Keratinocyte (primary cell): ENCODE measurements around the gene MKX.
A peak's percentile ranks its signal among the peaks of the same experiment; 100 is the strongest.

Experiments used
- CTCF ChIP-seq, 3 experiments: IDR thresholded peaks in 1 of 3; conservative IDR thresholded peaks in 1 of 3; optimal IDR thresholded peaks in 1 of 3; 2 replicates in 2 of 3; 3 replicates in 1 of 3; pipeline versions ENCODE3 to v1.5.1; 2011; ENCODE audit warnings: low read length in 3 of 3, mild to moderate bottlenecking in 3 of 3, moderate library complexity in 2 of 3, control low read depth in 1 of 3, inconsistent platforms in 1 of 3; ENCODE audit not compliant: insufficient read depth in 2 of 3; ENCODE audit errors: extremely low read depth in 1 of 3
- EZH2 ChIP-seq: IDR thresholded peaks from one replicate; pipeline ENCODE4 v1.6.1; 2012; ENCODE audit warnings: inconsistent platforms, mild to moderate bottlenecking, low read length, moderate library complexity

GRCh38 chr10:27743877-27744801 lies 1.5 kb downstream of the MKX start:
- TF ChIP-seq CTCF (optimal IDR thresholded peaks at IDR 0.05 in 1 of 3, IDR thresholded peaks at IDR 0.05 in 1 of 3, conservative IDR thresholded peaks at IDR 0.05 in 1 of 3; ENCODE audit: extremely low read depth in 1 of 3, insufficient read depth in 2 of 3, low read length in 3 of 3) (peak in 1 of 3 experiments; percentile 1), EZH2 (peak; percentile 56)
